Skeletal muscle satellite cell (primary cell): ENCODE data around the gene SNX24.

Experiments
- H3K27me3 ChIP-seq: 2 replicates; pipeline ENCODE4 v1.7.0; 2013; ENCODE audit warnings: low read length; ENCODE audit not compliant: control insufficient read depth, insufficient read depth
- H3K36me3 ChIP-seq: 2 replicates; pipeline ENCODE4 v1.7.0; 2013; ENCODE audit warnings: mild to moderate bottlenecking, control low read depth, low read length; ENCODE audit not compliant: insufficient read depth
- H3K4me1 ChIP-seq: 2 replicates; pipeline ENCODE4 v1.7.0; 2013; ENCODE audit warnings: low read length; ENCODE audit not compliant: control insufficient read depth, insufficient read depth
- H3K4me2 ChIP-seq: 2 replicates; pipeline ENCODE4 v1.7.0; 2013; ENCODE audit warnings: mild to moderate bottlenecking, low read length
- H3K4me3 ChIP-seq: 2 replicates; pipeline ENCODE4 v1.7.0; 2013; ENCODE audit warnings: low read length
- H3K9ac ChIP-seq: 2 replicates; pipeline ENCODE4 v1.7.0; 2013; ENCODE audit warnings: mild to moderate bottlenecking, low read depth, low read length, moderate library complexity
- H3K9me3 ChIP-seq: replicated peaks from 2 replicates; pipeline ENCODE4 v1.7.0; 2013; ENCODE audit warnings: mild to moderate bottlenecking, control low read depth, low read length

The SNX24 gene

GRCh38 chr5:122924719-122925395, 79.4 kb downstream of the SNX24 start:
- no peaks in the 10 kb centered on the region for H3K36me3 ChIP-seq
- H3K9me3 ChIP-seq, result no peaks in the 10 kb centered on the region
- H3K27me3 ChIP-seq, result no peaks in the 10 kb centered on the region
- H3K4me2 ChIP-seq, result no peak overlapping the region
- peaks cover 10% of the 10 kb centered on the region for H3K4me1 ChIP-seq
- no peak overlapping the region for H3K4me3 ChIP-seq
- no peak overlapping the region for H3K9ac ChIP-seq

GRCh38 chr5:122929001-122929400, 83.6 kb downstream of the SNX24 start:
- Histone ChIP-seq H3K9me3 (no peaks in the 10 kb centered on the region), H3K4me3 (no peak overlapping the region), H3K9ac (no peak overlapping the region), H3K4me1 (peaks cover 3% of the 10 kb centered on the region), H3K36me3 (no peaks in the 10 kb centered on the region), H3K4me2 (no peak overlapping the region), H3K27me3 (no peaks in the 10 kb centered on the region)

- H3K9ac ChIP-seq, result no peak overlapping the region
- H3K36me3 ChIP-seq, result no peaks in the 10 kb centered on the region
- no peak overlapping the region for H3K4me3 ChIP-seq
- no peak overlapping the region for H3K4me2 ChIP-seq
- H3K27me3 ChIP-seq, result no peaks in the 10 kb centered on the region
- H3K4me1 ChIP-seq, result no peaks in the 10 kb centered on the region
- H3K9me3 ChIP-seq, result no peaks in the 10 kb centered on the region
Observed at GRCh38 chr5:122929980-122930379, 84.6 kb downstream of the SNX24 start.

- Histone ChIP-seq H3K36me3 (no peaks in the 10 kb centered on the region), H3K4me3 (no peak overlapping the region), H3K9ac (no peak overlapping the region), H3K4me2 (no peak overlapping the region), H3K9me3 (no peaks in the 10 kb centered on the region), H3K4me1 (no peaks in the 10 kb centered on the region), H3K27me3 (no peaks in the 10 kb centered on the region)
Observed at GRCh38 chr5:122933956-122934355, 88.5 kb downstream of the SNX24 start.

GRCh38 chr5:122936088-122936487, 90.7 kb downstream of the SNX24 start:
- Histone ChIP-seq H3K36me3 (no peaks in the 10 kb centered on the region), H3K4me2 (no peak overlapping the region), H3K27me3 (no peaks in the 10 kb centered on the region), H3K9me3 (no peaks in the 10 kb centered on the region), H3K4me3 (no peak overlapping the region), H3K9ac (no peak overlapping the region), H3K4me1 (no peaks in the 10 kb centered on the region)

GRCh38 chr5:122937914-122938313, 92.5 kb downstream of the SNX24 start:
- peaks cover under 1% of the 10 kb centered on the region for H3K36me3 ChIP-seq

GRCh38 chr5:122940890-122941289, 95.5 kb downstream of the SNX24 start:
- Histone ChIP-seq H3K27me3 (no peaks in the 10 kb centered on the region), H3K36me3 (peaks cover 4% of the 10 kb centered on the region), H3K9ac (no peak overlapping the region), H3K9me3 (no peaks in the 10 kb centered on the region), H3K4me3 (no peak overlapping the region), H3K4me2 (no peak overlapping the region), H3K4me1 (no peaks in the 10 kb centered on the region)

More at GRCh38 chr5:122937914-122938313, 92.5 kb downstream of the SNX24 start:
- H3K4me1 ChIP-seq, result no peaks in the 10 kb centered on the region
- no peaks in the 10 kb centered on the region for H3K9me3 ChIP-seq
- H3K27me3 ChIP-seq, result no peaks in the 10 kb centered on the region
- H3K9ac ChIP-seq, result no peak overlapping the region
- H3K4me2 ChIP-seq, result no peak overlapping the region
- no peak overlapping the region for H3K4me3 ChIP-seq

GRCh38 chr5:122941737-122942136, 96.3 kb downstream of the SNX24 start:
- Histone ChIP-seq H3K36me3 (peaks cover 4% of the 10 kb centered on the region), H3K4me3 (no peak overlapping the region), H3K9me3 (no peaks in the 10 kb centered on the region), H3K4me2 (no peak overlapping the region), H3K27me3 (no peaks in the 10 kb centered on the region), H3K9ac (no peak overlapping the region), H3K4me1 (no peaks in the 10 kb centered on the region)

GRCh38 chr5:122942164-122942914, 96.9 kb downstream of the SNX24 start:
- H3K4me3 ChIP-seq, result no peak overlapping the region
- H3K9ac ChIP-seq, result no peak overlapping the region

GRCh38 chr5:122943050-122943698, 97.8 kb downstream of the SNX24 start:
- Histone ChIP-seq H3K4me2 (no peak overlapping the region), H3K36me3 (peaks cover 4% of the 10 kb centered on the region), H3K4me1 (no peaks in the 10 kb centered on the region), H3K9me3 (no peaks in the 10 kb centered on the region), H3K27me3 (no peaks in the 10 kb centered on the region), H3K4me3 (no peak overlapping the region), H3K9ac (no peak overlapping the region)

More at GRCh38 chr5:122942164-122942914, 96.9 kb downstream of the SNX24 start:
- H3K9me3 ChIP-seq, result no peaks in the 10 kb centered on the region
- H3K27me3 ChIP-seq, result no peaks in the 10 kb centered on the region
- H3K4me1 ChIP-seq, result no peaks in the 10 kb centered on the region
- H3K36me3 ChIP-seq, result peaks cover 4% of the 10 kb centered on the region
- H3K4me2 ChIP-seq, result no peak overlapping the region

GRCh38 chr5:122944051-122944450, 98.6 kb downstream of the SNX24 start:
- no peak overlapping the region for H3K4me2 ChIP-seq
- H3K27me3 ChIP-seq, result no peaks in the 10 kb centered on the region
- H3K9ac ChIP-seq, result no peak overlapping the region
- H3K4me3 ChIP-seq, result no peak overlapping the region
- peaks cover 4% of the 10 kb centered on the region for H3K36me3 ChIP-seq
- H3K4me1 ChIP-seq, result no peaks in the 10 kb centered on the region
- no peaks in the 10 kb centered on the region for H3K9me3 ChIP-seq
